Loucy (cell line): Measurements from ENCODE around the gene KCTD8.

Experiments
- CTCF ChIP-seq: fragments of 200-600 bp; sonication (generic); conservative IDR thresholded peaks from 2 replicates; pipeline ENCODE4 v1.5.1; 2014; ENCODE audit warnings: mild to moderate bottlenecking, antibody characterized with exemption, low read length
- EZH2phosphoT487 ChIP-seq: fragments of 200-600 bp; IDR thresholded peaks from 2 replicates; pipeline ENCODE4 v1.6.1; 2018; ENCODE audit warnings: antibody characterized with exemption, mild to moderate bottlenecking, moderate library complexity, borderline replicate concordance

- TF ChIP-seq CTCF (no peak), EZH2phosphoT487 (no peak)
Measured at GRCh38 chr4:44210750-44211149, 237.9 kb downstream of the KCTD8 start.
